Myocyte (in vitro differentiated cells): ENCODE measurements around the gene BBOX1. TPM values are rescaled to one million over a fixed set of nuclear protein-coding genes. Genes with fewer than 3 reads are reported as not detected.

Source experiments
- DNase-seq: peaks from one replicate; pipeline ENCODE4 v3.0.0-alpha.2; 2012; ENCODE audit warnings: low read depth
- total RNA-seq: library from RNA; depleted of rRNA; stranded (reverse); fragments of >200 nt; gene quantifications from 2 replicates; pipeline ENCODE4 v1.2.3, GENCODE V29; 2014

The BBOX1 gene
- total RNA-seq, 1 donor from 2014 or later, result not detected

GRCh38 chr11:27024865-27025264 is 15.8 kb upstream of the BBOX1 start:
- no peak for DNase-seq

- DNase-seq, result no peak
Measured at GRCh38 chr11:27025312-27025955, 15.2 kb upstream of the BBOX1 start.

DNA sequence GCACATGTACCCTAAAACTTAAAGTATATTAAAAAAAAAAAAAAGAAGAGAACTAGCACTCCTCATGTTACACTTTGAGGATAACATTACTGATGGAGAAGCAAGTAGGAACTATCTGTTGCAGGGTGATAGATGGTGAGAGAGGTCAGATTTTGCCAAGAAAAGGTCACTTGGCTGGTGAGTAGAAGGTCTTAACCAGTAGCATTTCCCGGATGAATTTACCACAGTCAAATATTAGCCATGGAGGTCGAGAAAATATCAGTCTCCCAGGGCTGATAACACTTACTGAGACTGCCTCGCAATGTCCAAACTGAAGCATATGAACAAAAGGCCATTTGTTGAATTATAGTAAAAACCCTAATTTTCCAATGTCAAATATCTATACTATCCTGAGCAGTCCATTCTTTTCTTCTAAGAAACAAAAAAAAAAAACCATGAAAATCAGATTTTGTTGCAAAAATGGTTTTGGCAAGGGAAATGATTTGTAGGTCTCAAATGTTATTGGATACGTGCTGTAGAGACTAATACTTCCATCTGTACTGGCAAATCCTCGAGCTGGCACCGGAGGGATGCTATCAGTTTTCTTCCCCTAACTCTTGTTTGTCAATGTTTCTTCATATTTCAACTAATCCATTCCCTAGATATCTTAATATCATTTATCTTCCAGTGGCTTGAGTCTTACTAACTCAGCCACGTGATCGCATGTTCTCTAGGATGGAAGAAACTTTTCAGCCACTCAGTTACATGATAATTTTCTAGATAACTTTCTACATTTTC is 14.5 kb upstream of the BBOX1 start:
- DNase-seq, result no peak

GRCh38 chr11:27028561-27028965 is 12.1 kb upstream of the BBOX1 start:
- DNase-seq, result peak; percentile 44

DNA sequence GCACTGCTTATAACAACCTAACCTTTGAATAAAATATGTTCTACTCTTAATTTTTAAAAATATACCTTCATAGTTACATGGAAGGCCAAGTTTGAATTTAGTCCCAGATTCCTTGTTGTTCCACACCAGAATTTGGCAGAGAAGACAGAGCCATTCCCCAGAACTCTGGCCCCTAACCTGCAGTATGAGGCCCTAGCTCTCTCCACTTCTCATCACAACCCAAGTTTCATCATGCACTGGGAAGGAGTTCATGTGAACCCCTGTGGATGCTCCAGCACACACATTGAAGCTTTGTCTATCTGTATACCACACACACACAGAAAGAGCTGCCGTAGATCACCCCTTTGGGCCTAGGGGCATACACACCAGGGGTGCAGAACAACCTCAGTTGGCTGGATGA is 10.6 kb upstream of the BBOX1 start:
- no peak for DNase-seq

DNA sequence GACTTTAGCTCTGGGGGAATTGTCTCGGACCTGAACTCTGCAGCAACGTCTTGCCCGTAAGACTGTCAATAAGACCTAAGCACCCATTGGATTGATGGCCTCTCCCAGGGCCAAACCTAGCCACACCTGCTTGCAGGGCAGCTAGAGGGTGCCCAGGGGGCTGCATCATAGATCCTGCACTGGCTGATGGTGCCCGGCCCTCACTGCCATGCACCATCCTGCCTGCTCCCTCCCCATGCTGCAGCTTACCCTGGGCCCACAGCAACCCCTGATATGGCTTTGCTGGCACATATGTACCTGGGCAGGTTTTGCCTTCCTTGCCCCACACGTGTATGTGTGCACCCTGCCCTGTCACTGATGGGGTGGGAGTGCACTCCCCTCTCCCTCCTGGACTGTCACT is 8.9 kb upstream of the BBOX1 start:
- no peak for DNase-seq

DNA sequence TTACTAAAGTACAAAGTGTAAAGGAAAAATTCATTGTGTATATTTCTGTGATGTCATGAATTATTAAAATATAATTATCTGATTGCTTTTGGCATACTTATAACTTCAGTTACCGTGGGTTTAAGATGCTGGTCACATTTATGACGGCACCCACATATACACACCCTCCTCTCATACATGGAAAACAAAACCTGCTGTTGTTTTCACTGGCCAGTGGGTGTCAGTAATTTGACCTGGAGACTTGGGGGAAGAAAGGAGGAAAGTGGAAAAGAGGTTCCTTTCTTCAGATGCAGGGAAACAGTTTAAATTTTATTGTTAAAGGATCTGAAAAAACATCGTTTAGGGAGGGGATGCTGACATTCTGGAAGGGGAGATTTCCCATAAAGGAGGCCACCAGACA is 742 bp upstream of the BBOX1 start:
- no peak for DNase-seq

- DNase-seq, result no peak
Measured at GRCh38 chr11:27041141-27041899, 705 bp downstream of the BBOX1 start.

- DNase-seq, result no peak
Measured at GRCh38 chr11:27046956-27047355, 6.3 kb downstream of the BBOX1 start.

DNA sequence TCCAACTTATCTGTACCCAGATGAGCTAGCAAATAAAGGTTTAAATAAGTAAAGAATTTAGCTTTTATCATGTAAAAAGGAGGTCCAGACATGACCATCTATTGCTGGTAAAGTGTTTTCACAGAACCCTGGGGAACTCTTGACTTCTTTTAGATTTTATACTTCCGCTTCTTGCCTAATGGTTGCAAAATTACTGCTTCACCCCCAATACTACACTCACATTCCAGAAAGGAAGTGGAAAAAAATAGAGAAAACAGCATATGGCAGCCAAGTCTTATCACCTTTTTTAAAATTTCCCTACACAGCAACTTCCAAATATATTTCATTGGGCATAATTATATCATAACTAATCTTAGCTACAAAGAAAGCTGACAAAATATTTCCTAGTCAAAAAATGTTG is 12.1 kb downstream of the BBOX1 start:
- no peak for DNase-seq

DNA sequence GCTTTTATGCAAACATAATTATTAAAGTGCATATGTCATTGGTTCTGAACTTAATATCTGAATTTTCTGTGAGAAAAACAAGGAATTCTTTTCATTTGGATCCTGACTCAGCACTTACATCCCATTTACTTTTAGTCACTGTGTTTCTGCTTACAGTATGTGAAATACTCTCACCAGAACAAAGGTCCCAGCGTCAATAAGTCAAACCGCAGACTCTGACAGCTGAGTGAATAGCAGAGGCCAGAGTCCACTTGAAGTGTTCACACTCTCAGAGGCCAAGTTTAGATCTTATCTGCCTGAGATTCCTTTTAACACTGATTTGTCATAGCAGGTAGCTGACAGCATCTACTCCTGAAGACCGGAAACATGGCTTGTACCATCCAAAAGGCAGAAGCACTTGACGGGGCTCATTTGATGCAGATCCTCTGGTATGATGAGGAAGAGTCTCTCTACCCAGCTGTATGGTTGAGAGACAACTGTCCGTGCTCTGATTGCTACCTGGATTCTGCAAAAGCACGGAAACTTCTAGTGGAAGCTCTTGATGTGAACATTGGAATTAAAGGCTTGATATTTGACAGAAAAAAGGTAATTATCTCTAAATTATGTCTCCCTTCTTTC is 14.6 kb downstream of the BBOX1 start:
- DNase-seq, result peak; percentile 83

GRCh38 chr11:27057091-27057780 is 16.6 kb downstream of the BBOX1 start:
- DNase-seq, result no peak

DNA sequence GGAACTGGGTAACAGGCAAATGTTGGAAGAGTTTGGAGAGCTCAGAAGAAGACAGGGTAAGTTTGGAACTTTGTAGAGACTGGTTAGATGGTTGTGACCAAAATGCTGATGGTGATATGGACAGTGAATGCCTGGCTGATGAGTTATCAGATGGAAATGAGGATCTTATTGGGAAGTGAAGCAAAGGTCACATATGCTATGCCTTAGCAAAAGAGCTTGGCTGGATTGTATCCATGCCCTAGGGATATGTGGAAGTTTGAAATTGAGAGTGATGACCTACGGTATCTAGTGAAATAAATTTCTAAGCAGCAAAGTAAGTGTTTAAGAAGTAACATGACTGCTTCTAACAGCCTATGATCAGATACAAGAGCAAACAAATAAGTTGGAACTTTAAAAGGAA is 17.8 kb downstream of the BBOX1 start:
- no peak for DNase-seq

DNA sequence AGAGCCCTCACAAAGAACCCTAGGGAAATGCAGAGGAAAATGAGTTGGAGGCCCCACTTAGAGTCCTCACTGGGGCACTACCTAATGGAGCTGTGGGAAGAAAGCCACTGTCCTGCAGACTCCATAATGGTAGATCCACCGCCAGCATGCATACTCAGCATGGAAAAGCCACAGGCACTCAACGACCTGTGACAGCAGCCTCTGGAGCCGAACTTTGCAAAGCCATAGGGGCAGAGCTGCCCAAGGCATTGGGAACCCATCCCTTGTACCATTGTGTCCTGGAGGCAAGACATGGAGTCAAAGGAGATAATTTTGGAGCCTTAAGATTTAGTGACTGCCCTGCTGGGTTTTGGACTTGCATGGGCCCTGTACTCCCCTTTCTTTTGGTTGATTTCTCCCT is 18.8 kb downstream of the BBOX1 start:
- DNase-seq, result no peak

DNA sequence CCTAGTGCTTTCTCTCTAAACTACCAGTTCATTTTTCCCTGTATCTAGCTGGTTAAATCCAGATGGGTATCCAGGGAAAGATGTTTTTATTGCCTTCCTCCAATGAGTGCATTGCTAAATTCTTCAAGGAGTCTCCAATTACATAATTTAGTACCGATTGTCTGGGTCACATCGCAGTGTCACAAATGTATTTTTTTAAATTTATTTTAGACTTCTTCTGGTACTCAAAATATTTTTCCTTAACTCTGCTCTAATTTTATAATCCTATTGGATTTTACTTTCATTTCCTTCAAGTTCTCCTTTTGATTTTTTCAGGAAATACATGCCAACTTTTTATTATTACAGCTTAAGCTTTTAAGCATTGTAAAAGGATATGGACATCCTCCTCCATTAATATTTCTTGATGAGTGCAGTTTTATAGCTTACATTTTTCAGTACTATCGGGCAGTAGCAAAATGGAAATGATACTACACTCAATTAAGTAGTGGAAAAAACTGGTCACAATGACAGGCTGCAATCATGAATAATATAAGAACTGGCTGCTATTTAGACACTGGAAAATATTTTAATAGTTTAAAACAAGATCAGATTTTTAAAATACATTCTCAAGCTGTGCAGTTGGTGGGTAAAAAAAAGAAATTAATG is 20.3 kb downstream of the BBOX1 start:
- no peak for DNase-seq

DNA sequence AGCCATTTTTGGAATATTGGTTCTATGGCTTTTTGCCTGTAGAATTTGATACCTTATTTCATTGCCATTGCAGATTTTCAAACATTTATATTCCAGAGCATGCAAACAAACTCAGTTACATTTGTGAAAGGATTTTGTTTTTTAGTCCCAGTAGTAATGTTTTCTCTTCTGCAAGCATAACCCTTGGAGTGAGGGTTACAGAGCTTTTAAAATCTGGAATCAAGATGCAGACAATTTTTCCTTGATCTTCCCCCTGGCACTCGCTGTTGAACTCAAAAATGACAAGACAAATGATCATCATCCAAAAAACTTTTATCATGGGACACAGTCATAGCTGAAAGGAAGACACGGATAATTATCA is 20.8 kb downstream of the BBOX1 start:
- no peak for DNase-seq

DNA sequence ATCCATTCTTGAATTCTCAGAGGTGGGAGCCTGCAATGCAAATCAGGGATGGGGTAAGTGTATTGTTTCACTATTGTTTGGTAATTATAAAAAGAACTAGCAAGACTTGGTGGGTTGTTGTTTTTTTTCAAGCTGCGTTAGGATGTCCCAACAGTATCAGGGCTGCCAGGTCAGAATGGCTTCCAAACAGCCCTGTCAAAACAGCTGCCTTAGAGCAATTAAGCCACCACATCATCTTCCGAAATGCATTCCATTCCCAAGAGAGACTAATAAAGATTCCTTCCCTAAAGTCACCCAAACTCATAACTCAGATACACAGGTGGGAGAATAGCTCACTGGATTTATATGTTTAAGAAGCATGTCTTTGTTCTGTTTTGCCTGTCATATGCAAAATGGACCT is 23.5 kb downstream of the BBOX1 start:
- peak; percentile 21 for DNase-seq

- no peak for DNase-seq
Measured at GRCh38 chr11:27075192-27075591, 34.6 kb downstream of the BBOX1 start.

- DNase-seq, result no peak
Measured at GRCh38 chr11:27075655-27076054, 35.0 kb downstream of the BBOX1 start.

DNA sequence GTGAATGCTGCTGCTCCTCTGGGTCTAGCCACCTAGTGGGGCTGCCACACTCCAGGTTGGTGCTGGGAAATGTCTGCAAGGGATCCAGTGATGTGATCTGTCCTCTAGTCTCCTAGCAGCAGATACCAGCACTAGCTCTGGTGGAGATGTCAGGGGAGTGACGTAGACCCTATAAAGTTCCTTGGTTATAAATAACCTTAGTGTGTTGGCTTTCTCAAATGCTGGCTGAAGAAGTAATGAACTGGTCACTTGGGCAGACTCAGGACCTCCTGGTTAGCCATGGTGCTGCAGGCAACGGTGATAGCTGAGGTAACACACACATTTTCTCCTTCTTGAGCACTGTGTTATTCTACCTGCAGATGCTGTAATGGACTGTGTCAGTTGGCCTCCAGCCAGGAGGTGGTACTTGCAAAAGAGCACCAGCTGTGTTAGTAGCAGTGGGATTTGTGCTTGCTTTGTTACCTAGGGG is 35.5 kb downstream of the BBOX1 start:
- no peak for DNase-seq

GRCh38 chr11:27081056-27081455 is 40.4 kb downstream of the BBOX1 start:
- no peak for DNase-seq
